ENCODE data around the gene SND1.

GRCh38 chr7:127922656-127923055 lies 270.7 kb downstream of the SND1 start:
- TF ChIP-seq POLR2A (IDR thresholded peaks at IDR 0.05), result no peak
- TF ChIP-seq, protein P1, sequence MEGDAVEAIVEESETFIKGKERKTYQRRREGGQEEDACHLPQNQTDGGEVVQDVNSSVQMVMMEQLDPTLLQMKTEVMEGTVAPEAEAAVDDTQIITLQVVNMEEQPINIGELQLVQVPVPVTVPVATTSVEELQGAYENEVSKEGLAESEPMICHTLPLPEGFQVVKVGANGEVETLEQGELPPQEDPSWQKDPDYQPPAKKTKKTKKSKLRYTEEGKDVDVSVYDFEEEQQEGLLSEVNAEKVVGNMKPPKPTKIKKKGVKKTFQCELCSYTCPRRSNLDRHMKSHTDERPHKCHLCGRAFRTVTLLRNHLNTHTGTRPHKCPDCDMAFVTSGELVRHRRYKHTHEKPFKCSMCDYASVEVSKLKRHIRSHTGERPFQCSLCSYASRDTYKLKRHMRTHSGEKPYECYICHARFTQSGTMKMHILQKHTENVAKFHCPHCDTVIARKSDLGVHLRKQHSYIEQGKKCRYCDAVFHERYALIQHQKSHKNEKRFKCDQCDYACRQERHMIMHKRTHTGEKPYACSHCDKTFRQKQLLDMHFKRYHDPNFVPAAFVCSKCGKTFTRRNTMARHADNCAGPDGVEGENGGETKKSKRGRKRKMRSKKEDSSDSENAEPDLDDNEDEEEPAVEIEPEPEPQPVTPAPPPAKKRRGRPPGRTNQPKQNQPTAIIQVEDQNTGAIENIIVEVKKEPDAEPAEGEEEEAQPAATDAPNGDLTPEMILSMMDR (IDR thresholded peaks at IDR 0.05), result no peak
- no peak for TF ChIP-seq POLR2AphosphoS5 (IDR thresholded peaks at IDR 0.05; ENCODE audit: insufficient read depth in 1 of 2, low read depth in 1 of 2)

All from vagina (tissue), 2 donors.